ENCODE results near the gene ATL3. TPM values are rescaled to one million over a fixed set of nuclear protein-coding genes. Genes with fewer than 3 reads are reported as not detected.

Gene ATL3
- total and polyA plus RNA-seq, 8 donors = 16.1 to 98.2 (median 20.2) TPM

GRCh38 chr11:63719001-63719400 is 47.8 kb upstream of the ATL3 start:
- H3K4me3 ChIP-seq = no peak overlapping the region
- intact Hi-C loops (cut with DNase I) = no loop called here
- no peaks in the 10 kb centered on the region for H3K4me1 ChIP-seq
- H3K36me3 ChIP-seq = peaks cover 0 to 15% of the 10 kb centered on the region in 2 donors
- no peaks in the 10 kb centered on the region for H3K27me3 ChIP-seq
- DNase-seq (no peak), ATAC-seq (no peak)
- no peak overlapping the region for H3K27ac ChIP-seq
- TF ChIP-seq CTCF (IDR thresholded peaks at IDR 0.05) = no peak
- H3K9me3 ChIP-seq = no peaks in the 10 kb centered on the region

DNA sequence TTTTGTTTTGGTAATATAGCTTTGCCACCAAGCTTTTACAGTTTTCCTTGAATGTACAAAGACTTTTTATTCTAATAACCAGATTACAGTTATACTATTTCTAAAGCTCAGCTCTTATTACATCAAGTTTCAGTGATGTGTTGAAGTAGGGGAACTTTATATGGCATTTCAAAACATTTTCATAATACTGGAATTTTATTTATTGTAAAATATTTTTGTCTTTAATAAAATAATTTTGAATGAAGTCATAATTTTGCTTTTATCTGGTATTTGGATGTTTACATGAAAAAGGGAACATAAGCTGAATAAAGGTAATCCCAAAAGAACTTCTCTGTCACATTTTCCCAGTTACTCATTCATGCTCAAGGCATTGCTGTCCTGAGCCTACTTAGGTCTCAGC is 44.9 kb upstream of the ATL3 start:
- H3K4me3 ChIP-seq = no peak overlapping the region
- intact Hi-C loops (cut with DNase I) = no loop called here
- H3K36me3 ChIP-seq = peaks cover 0 to 15% of the 10 kb centered on the region in 2 donors
- H3K27me3 ChIP-seq = no peaks in the 10 kb centered on the region
- H3K9me3 ChIP-seq = no peaks in the 10 kb centered on the region
- no peaks in the 10 kb centered on the region for H3K4me1 ChIP-seq
- no peak for TF ChIP-seq CTCF (IDR thresholded peaks at IDR 0.05)
- DNase-seq (no peak), ATAC-seq (no peak)
- H3K27ac ChIP-seq = no peak overlapping the region

DNA sequence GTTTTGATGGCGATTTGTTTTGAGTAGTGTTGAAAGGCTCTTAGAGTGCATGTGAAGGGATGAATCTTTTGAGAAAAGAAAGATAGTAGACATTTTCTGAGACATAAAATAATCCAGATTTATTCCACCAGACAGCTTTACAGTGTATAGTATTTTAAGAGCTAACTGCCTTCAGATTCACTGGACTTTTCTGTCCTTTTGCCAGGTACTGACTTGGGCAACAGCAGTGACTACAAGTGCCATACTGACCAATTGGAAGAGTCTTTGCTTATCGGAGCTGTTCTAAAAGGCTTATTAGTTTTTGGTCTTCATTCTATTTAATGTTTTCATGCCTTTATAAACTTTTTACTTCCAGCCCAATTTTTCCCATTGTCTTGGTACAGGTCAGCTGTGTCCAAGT is 42.6 kb upstream of the ATL3 start:
- peaks cover 0 to 3% of the 10 kb centered on the region in 2 donors for H3K36me3 ChIP-seq
- no peaks in the 10 kb centered on the region for H3K9me3 ChIP-seq
- no peak overlapping the region for H3K27ac ChIP-seq
- peaks cover 0 to 17% of the 10 kb centered on the region in 2 donors for H3K4me1 ChIP-seq
- ATAC-seq = no peak
- no peak for TF ChIP-seq CTCF (IDR thresholded peaks at IDR 0.05)
- no peak overlapping the region for H3K4me3 ChIP-seq
- no peaks in the 10 kb centered on the region for H3K27me3 ChIP-seq
- intact Hi-C loops (cut with DNase I) = no loop called here
- no peak for DNase-seq

GRCh38 chr11:63711838-63712237 is 40.7 kb upstream of the ATL3 start:
- no peak for TF ChIP-seq CTCF (IDR thresholded peaks at IDR 0.05)
- ATAC-seq (no peak), DNase-seq (no peak)
- H3K27ac ChIP-seq = no peak overlapping the region
- H3K4me1 ChIP-seq = peaks cover 0 to 26% of the 10 kb centered on the region in 2 donors
- H3K27me3 ChIP-seq = no peaks in the 10 kb centered on the region
- H3K9me3 ChIP-seq = no peaks in the 10 kb centered on the region
- no peak overlapping the region for H3K4me3 ChIP-seq
- intact Hi-C loops (cut with DNase I) = no loop called here
- no peaks in the 10 kb centered on the region for H3K36me3 ChIP-seq

DNA sequence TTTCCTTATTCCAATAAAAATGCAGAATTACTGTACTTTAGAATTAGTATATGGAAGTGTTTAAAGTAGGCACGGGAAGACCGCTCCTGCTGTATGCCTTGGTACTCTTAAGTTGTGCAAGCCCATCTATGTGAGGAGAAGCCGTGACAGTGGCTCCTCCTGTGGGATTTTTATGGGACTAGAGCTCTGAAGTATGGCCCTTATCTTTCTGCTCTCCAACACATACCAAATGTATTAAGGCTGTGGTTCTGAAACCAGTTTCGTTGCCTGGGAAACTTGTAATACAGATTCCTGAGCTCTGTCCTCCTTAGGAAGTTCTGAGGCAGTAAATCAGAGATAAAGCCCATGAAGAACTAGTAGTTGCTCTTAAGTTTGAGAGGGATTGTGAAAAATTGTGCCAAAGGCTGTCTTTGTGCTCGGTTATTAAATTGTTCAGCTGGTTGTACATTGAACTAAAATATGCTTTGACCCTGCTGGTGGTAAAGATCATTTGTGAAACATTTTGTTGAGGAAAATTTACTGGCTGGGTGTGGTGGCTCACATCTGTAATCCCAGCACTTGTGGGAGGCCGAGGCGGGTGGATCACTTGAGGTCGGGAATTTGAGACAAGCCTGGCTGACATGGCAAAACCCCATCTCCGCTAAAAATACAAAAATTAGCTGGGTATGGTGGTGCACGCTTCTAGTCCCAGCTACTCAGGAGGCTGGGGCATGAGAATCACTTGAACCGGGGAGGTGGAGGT is 39.5 kb upstream of the ATL3 start:
- ATAC-seq = peak; percentile 95
- no peaks in the 10 kb centered on the region for H3K9me3 ChIP-seq
- H3K27me3 ChIP-seq = no peaks in the 10 kb centered on the region
- peak in 1 of 4 donors; percentile 41 for DNase-seq
- no peak for TF ChIP-seq CTCF (IDR thresholded peaks at IDR 0.05)
- no peaks in the 10 kb centered on the region for H3K36me3 ChIP-seq
- no peak overlapping the region for H3K4me3 ChIP-seq
- intact Hi-C loops (cut with DNase I) = no loop called here
- peak overlapping the region in 1 of 2 donors; percentile 7 for H3K27ac ChIP-seq
- peaks cover 0 to 26% of the 10 kb centered on the region in 2 donors for H3K4me1 ChIP-seq

Data from left lung (tissue), 10 donors.